Keratinocyte (primary cell): ENCODE measurements around the gene APBB2. TPM values are rescaled to one million over a fixed set of nuclear protein-coding genes. Genes with fewer than 3 reads are reported as not detected.

Source experiments
- DNase-seq: peaks from one replicate; pipeline ENCODE4 v3.0.0-alpha.2; 2011; ENCODE audit warnings: low read depth, missing footprints, low spot score
- FAIRE-seq: peaks from 2 replicates; lab custom pipeline; 2011; peaks lifted over from hg19 to GRCh38; lab: Jason Lieb, UNC
- H2AFZ ChIP-seq: 2 replicates; pipeline ENCODE4 v1.6.0; 2012; ENCODE audit warnings: low read length, control low read depth, inconsistent platforms; ENCODE audit not compliant: control insufficient read depth
- H3K27ac ChIP-seq: 2 replicates; pipeline ENCODE4 v1.5.1; 2011; ENCODE audit warnings: low read length; ENCODE audit not compliant: control insufficient read depth, insufficient read depth
- H3K27me3 ChIP-seq: 3 replicates; pipeline ENCODE4 v1.6.0; 2011; ENCODE audit warnings: low read length; ENCODE audit not compliant: control insufficient read depth, insufficient read depth; ENCODE audit errors: extremely low read depth
- H3K36me3 ChIP-seq, 2 experiments: 2 replicates in 1 of 2; 3 replicates in 1 of 2; pipeline ENCODE4 v1.5.1; 2011; ENCODE audit warnings: low read length in 2 of 2, mild to moderate bottlenecking in 1 of 2; ENCODE audit not compliant: control insufficient read depth in 2 of 2, insufficient read depth in 2 of 2; ENCODE audit errors: extremely low read depth in 1 of 2
- H3K4me1 ChIP-seq: 3 replicates; pipeline ENCODE4 v1.5.1; 2011; ENCODE audit warnings: low read length; ENCODE audit not compliant: control insufficient read depth, insufficient read depth; ENCODE audit errors: extremely low read depth
- H3K4me2 ChIP-seq: 3 replicates; pipeline ENCODE4 v1.6.0; 2011; ENCODE audit warnings: low read depth, low read length; ENCODE audit not compliant: control insufficient read depth, insufficient read depth; ENCODE audit errors: extremely low read depth
- H3K4me3 ChIP-seq, 3 experiments: fragments of 200-600 bp in 1 of 3; sonication (generic) in 1 of 3; 2 replicates in 2 of 3; 3 replicates in 1 of 3; pipeline ENCODE4 v1.5.1; 2011 to 2016; ENCODE audit warnings: low read length in 3 of 3, mild to moderate bottlenecking in 3 of 3, control low read depth in 2 of 3, inconsistent platforms in 1 of 3, low read depth in 1 of 3, mixed read lengths in 1 of 3, mixed run types in 1 of 3, moderate library complexity in 1 of 3; ENCODE audit not compliant: control insufficient read depth in 2 of 3, insufficient read depth in 2 of 3; ENCODE audit errors: extremely low read depth in 1 of 3
- H3K79me2 ChIP-seq: 2 replicates; pipeline ENCODE4 v1.6.0; 2012; ENCODE audit warnings: low read length; ENCODE audit not compliant: control insufficient read depth, insufficient read depth
- H3K9ac ChIP-seq: 3 replicates; pipeline ENCODE4 v1.6.0; 2011; ENCODE audit warnings: low read length; ENCODE audit not compliant: control insufficient read depth, insufficient read depth; ENCODE audit errors: extremely low read depth
- H3K9me1 ChIP-seq: 3 replicates; pipeline ENCODE4 v1.6.0; 2011; ENCODE audit warnings: low read length; ENCODE audit not compliant: control insufficient read depth, insufficient read depth; ENCODE audit errors: extremely low read depth
- H3K9me3 ChIP-seq: 2 replicates; pipeline ENCODE4 v1.5.1; 2012; ENCODE audit warnings: low read depth, low read length; ENCODE audit not compliant: control insufficient read depth
- H4K20me1 ChIP-seq: 3 replicates; pipeline ENCODE4 v1.6.0; 2011; ENCODE audit warnings: low read length; ENCODE audit not compliant: control insufficient read depth, insufficient read depth; ENCODE audit errors: extremely low read depth
- EZH2 ChIP-seq: IDR thresholded peaks from one replicate; pipeline ENCODE4 v1.6.1; 2012; ENCODE audit warnings: inconsistent platforms, mild to moderate bottlenecking, low read length, moderate library complexity
- dilution Hi-C: fragments of 300-500 bp; cut with MboI; formaldehyde crosslinking; loops from one replicate; pipeline ENCODE4 v1.7.0; 2020; ENCODE audit warnings: low sequenced_read_pairs; ENCODE audit not compliant: extremely low pct_ligation_motif_present
- polyA plus RNA-seq, 5 experiments: library from polyadenylated mRNA; depleted of rRNA in 3 of 5; stranded (reverse) in 3 of 5; stranded (forward) in 1 of 5; unstranded in 1 of 5; fragments of >200 nt; gene quantifications; 1 replicate in 1 of 5; 2 replicates in 3 of 5; 3 replicates in 1 of 5; pipeline versions ENCODE4 v1.2.1 to v1.2.3, GENCODE V29; 2011 to 2012; ENCODE audit warnings: missing spikeins in 2 of 5, low read depth in 1 of 5, low replicate concordance in 1 of 5
- TF ChIP-seq, protein P1 (sequence below), 3 experiments: IDR thresholded peaks in 1 of 3; conservative IDR thresholded peaks in 1 of 3; optimal IDR thresholded peaks in 1 of 3; 2 replicates in 2 of 3; 3 replicates in 1 of 3; pipeline versions ENCODE3 to v1.5.1; 2011; ENCODE audit warnings: low read length in 3 of 3, mild to moderate bottlenecking in 3 of 3, moderate library complexity in 2 of 3, control low read depth in 1 of 3, inconsistent platforms in 1 of 3; ENCODE audit not compliant: insufficient read depth in 2 of 3; ENCODE audit errors: extremely low read depth in 1 of 3

APBB2 gene
- polyA plus RNA-seq, 1 donor (not counting 4 experiments of a cell fraction or from before 2014, with no cell fraction given) = 57.3 TPM

DNA sequence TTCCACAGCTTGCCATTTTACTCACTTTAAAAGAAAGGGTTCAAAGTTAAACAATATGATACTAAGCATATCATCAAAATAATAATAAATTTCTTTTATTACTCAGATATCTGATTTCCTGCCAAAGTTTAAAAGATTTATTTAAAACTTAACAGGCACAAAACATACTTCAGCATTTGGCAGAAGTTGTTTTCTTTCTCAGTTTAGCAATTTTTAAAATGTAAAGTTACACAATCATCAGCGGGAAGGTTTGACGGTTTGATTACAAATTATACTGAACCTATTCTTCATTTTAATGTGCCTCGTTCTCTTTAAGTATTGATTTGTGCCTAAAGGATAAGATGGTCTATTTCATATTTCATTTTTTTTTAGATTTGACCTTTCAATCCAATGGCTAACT is 227.2 kb downstream of the APBB2 start:
- H3K9ac ChIP-seq = no peak overlapping the region
- H3K9me3 ChIP-seq = no peaks in the 10 kb centered on the region
- H3K36me3 ChIP-seq = peaks cover 4 to 5% of the 10 kb centered on the region in 2 experiments
- H3K27me3 ChIP-seq = no peaks in the 10 kb centered on the region
- H3K4me2 ChIP-seq = no peak overlapping the region
- dilution Hi-C loops = no loop called here
- peaks cover 25% of the 10 kb centered on the region for H3K4me1 ChIP-seq
- no peak for TF ChIP-seq EZH2
- TF ChIP-seq, protein P1, sequence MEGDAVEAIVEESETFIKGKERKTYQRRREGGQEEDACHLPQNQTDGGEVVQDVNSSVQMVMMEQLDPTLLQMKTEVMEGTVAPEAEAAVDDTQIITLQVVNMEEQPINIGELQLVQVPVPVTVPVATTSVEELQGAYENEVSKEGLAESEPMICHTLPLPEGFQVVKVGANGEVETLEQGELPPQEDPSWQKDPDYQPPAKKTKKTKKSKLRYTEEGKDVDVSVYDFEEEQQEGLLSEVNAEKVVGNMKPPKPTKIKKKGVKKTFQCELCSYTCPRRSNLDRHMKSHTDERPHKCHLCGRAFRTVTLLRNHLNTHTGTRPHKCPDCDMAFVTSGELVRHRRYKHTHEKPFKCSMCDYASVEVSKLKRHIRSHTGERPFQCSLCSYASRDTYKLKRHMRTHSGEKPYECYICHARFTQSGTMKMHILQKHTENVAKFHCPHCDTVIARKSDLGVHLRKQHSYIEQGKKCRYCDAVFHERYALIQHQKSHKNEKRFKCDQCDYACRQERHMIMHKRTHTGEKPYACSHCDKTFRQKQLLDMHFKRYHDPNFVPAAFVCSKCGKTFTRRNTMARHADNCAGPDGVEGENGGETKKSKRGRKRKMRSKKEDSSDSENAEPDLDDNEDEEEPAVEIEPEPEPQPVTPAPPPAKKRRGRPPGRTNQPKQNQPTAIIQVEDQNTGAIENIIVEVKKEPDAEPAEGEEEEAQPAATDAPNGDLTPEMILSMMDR (optimal IDR thresholded peaks at IDR 0.05 in 1 of 3, IDR thresholded peaks at IDR 0.05 in 1 of 3, conservative IDR thresholded peaks at IDR 0.05 in 1 of 3; ENCODE audit: extremely low read depth in 1 of 3, insufficient read depth in 2 of 3, low read length in 3 of 3) = no peak
- H4K20me1 ChIP-seq = no peaks in the 10 kb centered on the region
- H3K79me2 ChIP-seq = peaks cover 18% of the 10 kb centered on the region
- H3K4me3 ChIP-seq = no peak overlapping the region
- H3K9me1 ChIP-seq = no peaks in the 10 kb centered on the region
- no peak for DNase-seq
- no peak for FAIRE-seq
- no peak overlapping the region for H3K27ac ChIP-seq
- no peak overlapping the region for H2AFZ ChIP-seq

DNA sequence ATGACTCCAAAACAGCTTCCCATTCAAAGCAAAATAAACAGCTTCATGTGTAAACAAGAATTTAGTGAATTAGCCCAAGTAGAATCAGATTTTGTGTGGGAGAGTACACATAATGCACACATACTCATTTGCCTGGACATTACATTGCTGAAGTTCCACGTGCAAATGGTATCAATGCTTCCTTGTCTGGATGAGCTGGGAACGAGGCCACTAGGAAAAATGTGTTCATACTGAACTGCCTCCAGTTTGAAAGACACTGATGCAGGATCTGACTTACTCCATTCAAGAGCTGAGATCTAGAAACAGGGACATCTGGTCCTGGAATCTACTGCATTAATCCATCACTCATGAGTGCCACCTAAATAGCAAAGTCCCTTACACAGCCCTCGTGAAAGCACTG is 228.0 kb downstream of the APBB2 start:
- Histone ChIP-seq H3K4me3 (no peak overlapping the region), H2AFZ (no peak overlapping the region), H3K4me2 (no peak overlapping the region), H3K9ac (no peak overlapping the region), H3K4me1 (peaks cover 18% of the 10 kb centered on the region), H3K27ac (no peak overlapping the region), H4K20me1 (no peaks in the 10 kb centered on the region), H3K9me3 (no peaks in the 10 kb centered on the region), H3K9me1 (no peaks in the 10 kb centered on the region), H3K79me2 (peaks cover 13% of the 10 kb centered on the region), H3K27me3 (no peaks in the 10 kb centered on the region), H3K36me3 (peaks cover 5 to 7% of the 10 kb centered on the region in 2 experiments)
- DNase-seq (no peak), FAIRE-seq (no peak)
- dilution Hi-C loops = no loop called here
- no peak for TF ChIP-seq EZH2
- TF ChIP-seq, protein P1 (optimal IDR thresholded peaks at IDR 0.05 in 1 of 3, IDR thresholded peaks at IDR 0.05 in 1 of 3, conservative IDR thresholded peaks at IDR 0.05 in 1 of 3; ENCODE audit: extremely low read depth in 1 of 3, insufficient read depth in 2 of 3, low read length in 3 of 3) = no peak
